Lung (tissue), 12 donors: Measurements from ENCODE around the gene ANKS1B. TPM values are rescaled to one million over a fixed set of nuclear protein-coding genes. Genes with fewer than 3 reads are reported as not detected.

Experiments used
- ATAC-seq: fragments of 200-7000 bp; cut with Tn5 transposase; one replicate; pipeline ENCODE4 v1.9.1; 2020; ENCODE audit warnings: moderate number of reproducible peaks; ENCODE audit not compliant: insufficient read depth, low FRiP score
- DNase-seq, 3 donors: peaks; one replicate each; pipeline ENCODE4 v3.0.0-alpha.2; 2013 to 2017
- H3K27ac ChIP-seq, 2 donors: one replicate each; pipeline ENCODE4 v1.5.1; 2013; ENCODE audit warnings: mild to moderate bottlenecking in 2 of 2, moderate library complexity in 2 of 2, control low read depth in 1 of 2, inconsistent platforms in 1 of 2, low read depth in 1 of 2, low read length in 1 of 2
- H3K27me3 ChIP-seq, 3 donors: one replicate each; pipeline ENCODE4 v1.5.1; 2013; ENCODE audit warnings: low read length in 2 of 3; ENCODE audit not compliant: control insufficient read depth in 3 of 3, insufficient read depth in 3 of 3
- H3K36me3 ChIP-seq, 4 donors: one replicate each; pipeline ENCODE4 v1.5.1; 2013; ENCODE audit warnings: low read length in 4 of 4, mild to moderate bottlenecking in 1 of 4, moderate library complexity in 1 of 4; ENCODE audit not compliant: control insufficient read depth in 4 of 4, insufficient read depth in 4 of 4
- H3K4me1 ChIP-seq, 5 donors: one replicate each; pipeline ENCODE4 v1.5.1; 2013; ENCODE audit warnings: low read length in 5 of 5, mild to moderate bottlenecking in 2 of 5, moderate library complexity in 1 of 5; ENCODE audit not compliant: control insufficient read depth in 5 of 5, insufficient read depth in 5 of 5
- H3K4me3 ChIP-seq: one replicate; pipeline ENCODE4 v1.5.1; 2013; ENCODE audit warnings: mild to moderate bottlenecking, control low read depth, moderate library complexity
- H3K9ac ChIP-seq, 2 donors: one replicate each; pipeline ENCODE4 v1.5.1; 2013; ENCODE audit warnings: low read length in 2 of 2, control low read depth in 1 of 2; ENCODE audit not compliant: insufficient read depth in 1 of 2
- H3K9me3 ChIP-seq, 4 donors: one replicate each; pipeline ENCODE4 v1.5.1; 2013; ENCODE audit warnings: low read length in 3 of 4, mild to moderate bottlenecking in 1 of 4, moderate library complexity in 1 of 4; ENCODE audit not compliant: control insufficient read depth in 4 of 4, insufficient read depth in 3 of 4
- WGBS, 2 donors: extraction: QIAGEN DNeasy Blood & Tissue Kit; methylation state at CpG; one replicate each; pipeline ENCODE4 v1.1.7; 2013; 5-methylcytosine and 5-hydroxymethylcytosine counted together
- polyA plus RNA-seq, 2 donors: library from polyadenylated mRNA; stranded (reverse); fragments of 200-250 nt; gene quantifications; one replicate each; pipeline ENCODE4 v1.2.1, GENCODE V29; 2013
- total RNA-seq, 2 donors: library from RNA; depleted of rRNA in 1 of 2; stranded (reverse); fragments of >200 nt in 1 of 2; gene quantifications; one replicate each; pipeline ENCODE4 v1.2.1, GENCODE V29; 2014 to 2021
- TF ChIP-seq, protein P1 (sequence below): IDR thresholded peaks from 2 replicates; pipeline ENCODE4 v1.5.1; 2012; ENCODE audit warnings: mild to moderate bottlenecking; ENCODE audit errors: control extremely low read depth, extremely low read depth
- donor health status: control.
- donor health status: control.
- donor health status: Bipolar disorder and iron deficiency.
- donor health status: healthy.
- donor health status: DM: yes; HTN: yes; CAD: no.

Gene ANKS1B
- total and polyA plus RNA-seq, 4 donors: 0.32 to 10.3 (median 3.7) TPM

DNA sequence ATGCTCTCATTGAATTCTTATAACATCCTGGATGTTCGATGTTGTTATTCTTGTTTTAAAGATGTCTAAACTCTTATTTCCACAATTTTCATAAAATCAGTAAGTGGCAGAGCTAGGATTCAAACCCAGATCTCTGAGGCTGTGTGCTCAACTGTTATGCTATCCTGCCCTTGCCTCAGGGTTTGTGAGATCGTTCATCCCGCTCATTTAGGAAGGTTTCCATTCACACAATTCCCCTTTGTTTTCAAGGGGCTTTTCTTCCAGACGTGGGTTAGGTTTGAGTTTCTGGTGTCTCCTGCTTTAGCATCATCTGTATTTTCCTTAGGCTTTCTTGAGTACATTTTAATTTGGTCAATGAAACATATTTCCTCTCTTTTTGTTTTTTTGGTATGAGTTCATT, 1270.3 kb downstream of the ANKS1B start:
- H3K4me1 ChIP-seq: peaks cover 0 to 4% (median 0%) of the 10 kb centered on the region in 5 donors
- peaks cover 10 to 33% (median 22%) of the 10 kb centered on the region in 4 donors for H3K36me3 ChIP-seq
- 90 to 93% methylated on average over 4 of the region's 4 CpGs for WGBS, 2 donors
- H3K9me3 ChIP-seq: no peaks in the 10 kb centered on the region
- no peak overlapping the region for H3K9ac ChIP-seq
- H3K27me3 ChIP-seq: no peaks in the 10 kb centered on the region
- no peak overlapping the region for H3K4me3 ChIP-seq
- TF ChIP-seq, protein P1, sequence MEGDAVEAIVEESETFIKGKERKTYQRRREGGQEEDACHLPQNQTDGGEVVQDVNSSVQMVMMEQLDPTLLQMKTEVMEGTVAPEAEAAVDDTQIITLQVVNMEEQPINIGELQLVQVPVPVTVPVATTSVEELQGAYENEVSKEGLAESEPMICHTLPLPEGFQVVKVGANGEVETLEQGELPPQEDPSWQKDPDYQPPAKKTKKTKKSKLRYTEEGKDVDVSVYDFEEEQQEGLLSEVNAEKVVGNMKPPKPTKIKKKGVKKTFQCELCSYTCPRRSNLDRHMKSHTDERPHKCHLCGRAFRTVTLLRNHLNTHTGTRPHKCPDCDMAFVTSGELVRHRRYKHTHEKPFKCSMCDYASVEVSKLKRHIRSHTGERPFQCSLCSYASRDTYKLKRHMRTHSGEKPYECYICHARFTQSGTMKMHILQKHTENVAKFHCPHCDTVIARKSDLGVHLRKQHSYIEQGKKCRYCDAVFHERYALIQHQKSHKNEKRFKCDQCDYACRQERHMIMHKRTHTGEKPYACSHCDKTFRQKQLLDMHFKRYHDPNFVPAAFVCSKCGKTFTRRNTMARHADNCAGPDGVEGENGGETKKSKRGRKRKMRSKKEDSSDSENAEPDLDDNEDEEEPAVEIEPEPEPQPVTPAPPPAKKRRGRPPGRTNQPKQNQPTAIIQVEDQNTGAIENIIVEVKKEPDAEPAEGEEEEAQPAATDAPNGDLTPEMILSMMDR: no peak
- no peak overlapping the region for H3K27ac ChIP-seq
- ATAC-seq (no peak), DNase-seq (no peak)

GRCh38 chr12:98709022-98709421, 1275.7 kb downstream of the ANKS1B start:
- 90 to 92% methylated on average over 1 of the region's 1 CpG for WGBS, 2 donors
- DNase-seq: no peak
- H3K4me3 ChIP-seq: no peak overlapping the region
- H3K9ac ChIP-seq: no peak overlapping the region
- H3K36me3 ChIP-seq: peaks cover 18 to 42% (median 21%) of the 10 kb centered on the region in 4 donors
- TF ChIP-seq, protein P1: no peak
- H3K27me3 ChIP-seq: no peaks in the 10 kb centered on the region
- no peaks in the 10 kb centered on the region for H3K4me1 ChIP-seq
- H3K9me3 ChIP-seq: no peaks in the 10 kb centered on the region
- no peak for ATAC-seq
- H3K27ac ChIP-seq: no peak overlapping the region

DNA sequence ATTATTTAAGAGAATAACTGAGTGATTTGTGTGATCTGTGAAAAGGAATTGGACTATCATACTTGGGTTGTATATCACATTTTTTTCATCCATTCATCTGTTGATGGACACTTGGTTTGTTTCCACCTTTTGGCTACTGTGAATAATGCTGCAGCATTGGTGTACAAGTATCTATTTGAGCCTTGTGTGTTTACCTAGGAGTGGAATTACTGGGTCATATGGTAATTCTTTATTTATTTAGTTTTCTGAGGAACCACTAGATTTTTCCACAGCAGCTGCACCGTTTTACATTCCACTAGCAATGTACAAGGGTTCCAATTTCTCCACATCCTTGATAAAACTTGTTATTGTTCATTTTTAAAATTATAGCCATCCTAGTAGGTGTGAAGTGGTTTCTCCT, 1283.6 kb downstream of the ANKS1B start:
- TF ChIP-seq, protein P1: no peak
- 47 to 75% methylated on average over 1 of the region's 1 CpG for WGBS, 2 donors
- no peak overlapping the region for H3K27ac ChIP-seq

GRCh38 chr12:98699586-98699985, 1285.2 kb downstream of the ANKS1B start:
- DNase-seq (peak in 2 of 3 donors; percentile 50 to 68), ATAC-seq (no peak)
- H3K36me3 ChIP-seq: peaks cover 2 to 14% (median 6%) of the 10 kb centered on the region in 4 donors
- H3K4me3 ChIP-seq: no peak overlapping the region
- H3K27ac ChIP-seq: no peak overlapping the region
- no peaks in the 10 kb centered on the region for H3K27me3 ChIP-seq
- H3K9me3 ChIP-seq: no peaks in the 10 kb centered on the region
- TF ChIP-seq, protein P1: no peak
- H3K4me1 ChIP-seq: peaks cover 0 to 13% (median 0%) of the 10 kb centered on the region in 5 donors
- H3K9ac ChIP-seq: no peak overlapping the region
- 20 to 41% methylated on average over 3 of the region's 3 CpGs for WGBS, 2 donors

More for the DNA sequence above, 1283.6 kb downstream of the ANKS1B start:
- H3K27me3 ChIP-seq: no peaks in the 10 kb centered on the region
- no peaks in the 10 kb centered on the region for H3K9me3 ChIP-seq
- H3K4me1 ChIP-seq: peaks cover 0 to 13% (median 0%) of the 10 kb centered on the region in 5 donors
- H3K36me3 ChIP-seq: peaks cover 0 to 16% (median 4%) of the 10 kb centered on the region in 4 donors
- no peak overlapping the region for H3K9ac ChIP-seq
- no peak overlapping the region for H3K4me3 ChIP-seq
- no peak for DNase-seq
- ATAC-seq: no peak
